ENCODE results near the gene VAT1L. TPM values are rescaled to one million over a fixed set of nuclear protein-coding genes. Genes with fewer than 3 reads are reported as not detected.

VAT1L gene
- total and polyA plus RNA-seq, 9 donors: 0.05 to 2.3 (median 0.23) TPM

DNA sequence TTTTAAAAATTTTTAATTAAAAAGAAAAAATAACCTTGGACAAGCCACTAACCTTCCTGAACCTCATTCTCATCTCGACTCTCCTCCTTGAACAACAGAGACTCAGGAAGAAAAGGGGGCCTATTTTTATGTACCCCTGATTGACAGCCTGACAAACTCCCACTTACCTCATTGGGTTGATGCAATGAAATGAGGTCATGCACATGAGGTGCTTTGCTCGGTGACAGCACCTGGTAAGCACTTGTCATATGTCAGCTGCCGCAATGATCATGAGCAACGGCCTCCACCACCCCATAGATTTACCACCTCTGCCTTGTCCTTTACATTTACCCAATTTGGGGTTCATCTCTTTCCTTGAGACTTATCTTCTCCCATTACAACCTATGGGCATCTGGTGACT lies 167.9 kb downstream of the VAT1L start:
- H3K4me3 ChIP-seq: no peak overlapping the region
- intact Hi-C loops (cut with DNase I): no loop called here

DNA sequence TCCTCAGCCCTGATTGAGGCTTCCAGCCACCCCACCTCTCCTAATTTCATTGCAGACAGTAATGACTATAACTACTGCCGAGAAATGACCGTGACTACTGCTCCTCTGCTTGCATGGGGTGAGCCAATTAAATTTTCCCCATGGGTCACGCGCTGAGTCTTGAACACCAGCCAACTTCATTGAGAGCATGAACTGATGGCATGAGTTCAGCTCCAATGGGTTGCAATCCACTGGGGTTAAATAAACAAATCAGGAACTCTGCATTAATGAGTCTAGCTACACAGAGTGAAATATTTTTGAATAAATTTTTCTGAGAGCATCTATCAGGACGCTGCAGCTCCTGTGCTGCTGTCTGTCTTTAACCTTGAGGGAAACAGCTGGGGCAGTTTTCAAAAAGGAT lies 172.4 kb downstream of the VAT1L start:
- no peak for TF ChIP-seq EP300 (IDR thresholded peaks at IDR 0.05)
- intact Hi-C loops (cut with DNase I): no loop called here

More for the DNA sequence above, 167.9 kb downstream of the VAT1L start:
- H3K9me3 ChIP-seq: no peaks in the 10 kb centered on the region
- no peak for TF ChIP-seq POLR2A (IDR thresholded peaks at IDR 0.05)
- TF ChIP-seq, protein P1, sequence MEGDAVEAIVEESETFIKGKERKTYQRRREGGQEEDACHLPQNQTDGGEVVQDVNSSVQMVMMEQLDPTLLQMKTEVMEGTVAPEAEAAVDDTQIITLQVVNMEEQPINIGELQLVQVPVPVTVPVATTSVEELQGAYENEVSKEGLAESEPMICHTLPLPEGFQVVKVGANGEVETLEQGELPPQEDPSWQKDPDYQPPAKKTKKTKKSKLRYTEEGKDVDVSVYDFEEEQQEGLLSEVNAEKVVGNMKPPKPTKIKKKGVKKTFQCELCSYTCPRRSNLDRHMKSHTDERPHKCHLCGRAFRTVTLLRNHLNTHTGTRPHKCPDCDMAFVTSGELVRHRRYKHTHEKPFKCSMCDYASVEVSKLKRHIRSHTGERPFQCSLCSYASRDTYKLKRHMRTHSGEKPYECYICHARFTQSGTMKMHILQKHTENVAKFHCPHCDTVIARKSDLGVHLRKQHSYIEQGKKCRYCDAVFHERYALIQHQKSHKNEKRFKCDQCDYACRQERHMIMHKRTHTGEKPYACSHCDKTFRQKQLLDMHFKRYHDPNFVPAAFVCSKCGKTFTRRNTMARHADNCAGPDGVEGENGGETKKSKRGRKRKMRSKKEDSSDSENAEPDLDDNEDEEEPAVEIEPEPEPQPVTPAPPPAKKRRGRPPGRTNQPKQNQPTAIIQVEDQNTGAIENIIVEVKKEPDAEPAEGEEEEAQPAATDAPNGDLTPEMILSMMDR (IDR thresholded peaks at IDR 0.05): no peak
- no peak for TF ChIP-seq EP300 (IDR thresholded peaks at IDR 0.05)
- no peak for DNase-seq
- WGBS, 3 donors: 79 to 92% (median 84%) methylated on average over 4 of the region's 4 CpGs
- H3K36me3 ChIP-seq: no peaks in the 10 kb centered on the region
- H3K4me1 ChIP-seq (ENCODE audit: insufficient read depth): no peaks in the 10 kb centered on the region
- no peak overlapping the region for H3K27ac ChIP-seq
- no peaks in the 10 kb centered on the region for H3K27me3 ChIP-seq

DNA sequence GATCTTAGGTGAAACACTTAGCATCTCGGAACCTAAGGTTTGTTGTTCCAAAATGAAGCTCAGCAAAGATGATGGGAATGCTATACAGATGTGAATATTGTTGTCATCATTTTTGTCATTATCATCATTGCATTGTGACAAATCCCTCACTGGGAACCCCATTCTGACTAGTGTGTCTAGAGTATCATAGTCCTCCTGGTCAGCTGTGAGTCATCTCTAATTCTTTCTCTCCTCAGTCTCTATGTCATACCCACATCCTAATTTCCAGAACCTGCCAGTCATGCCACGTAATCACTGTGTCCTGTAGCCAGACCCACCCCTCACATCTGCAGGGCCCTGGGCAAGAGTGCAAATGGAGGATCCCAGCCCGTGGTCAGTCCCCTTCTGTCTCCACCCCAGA lies 173.4 kb downstream of the VAT1L start:
- H3K36me3 ChIP-seq: no peaks in the 10 kb centered on the region
- TF ChIP-seq, protein P1 (IDR thresholded peaks at IDR 0.05): no peak
- TF ChIP-seq EP300 (IDR thresholded peaks at IDR 0.05) (no peak), POLR2A (IDR thresholded peaks at IDR 0.05) (no peak)
- H3K9me3 ChIP-seq: no peaks in the 10 kb centered on the region
- H3K27me3 ChIP-seq: no peaks in the 10 kb centered on the region
- 78 to 92% (median 90%) methylated on average over 3 of the region's 3 CpGs for WGBS, 3 donors
- intact Hi-C loops (cut with DNase I): no loop called here
- no peak overlapping the region for H3K27ac ChIP-seq
- no peaks in the 10 kb centered on the region for H3K4me1 ChIP-seq (ENCODE audit: insufficient read depth)
- H3K4me3 ChIP-seq: no peak overlapping the region
- no peak for DNase-seq

More for the DNA sequence above, 172.4 kb downstream of the VAT1L start:
- Histone ChIP-seq H3K36me3 (no peaks in the 10 kb centered on the region), H3K27ac (no peak overlapping the region), H3K4me3 (no peak overlapping the region), H3K27me3 (no peaks in the 10 kb centered on the region), H3K4me1 (ENCODE audit: insufficient read depth) (no peaks in the 10 kb centered on the region), H3K9me3 (no peaks in the 10 kb centered on the region)
- 11 to 56% (median 27%) methylated on average over 5 of the region's 5 CpGs for WGBS, 3 donors
- no peak for DNase-seq

DNA sequence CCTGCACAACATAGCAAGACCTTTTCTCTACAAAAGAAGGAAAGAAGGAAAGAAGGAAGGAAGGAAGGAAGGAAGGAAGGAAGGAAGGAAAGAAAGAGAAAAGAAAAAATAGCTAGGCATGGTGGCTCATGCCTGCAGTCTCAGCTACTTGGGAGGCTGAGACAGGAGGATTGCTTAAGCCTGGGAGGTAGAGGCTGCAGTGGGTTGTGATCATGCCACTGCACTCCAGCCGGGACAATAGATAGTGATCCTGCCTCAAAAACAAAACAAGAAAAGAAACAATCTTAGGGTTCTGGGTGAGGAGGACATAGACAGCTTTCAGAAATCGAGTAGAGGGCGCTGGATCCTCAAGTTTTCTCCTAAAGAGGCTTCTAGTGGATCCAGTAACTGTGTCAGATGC lies 174.3 kb downstream of the VAT1L start:
- no peaks in the 10 kb centered on the region for H3K27me3 ChIP-seq
- H3K36me3 ChIP-seq: no peaks in the 10 kb centered on the region
- 72 to 89% (median 77%) methylated on average over 3 of the region's 3 CpGs for WGBS, 3 donors
- no peak overlapping the region for H3K4me3 ChIP-seq
- DNase-seq: no peak
- TF ChIP-seq POLR2A (IDR thresholded peaks at IDR 0.05) (no peak), EP300 (IDR thresholded peaks at IDR 0.05) (no peak)
- TF ChIP-seq, protein P1 (IDR thresholded peaks at IDR 0.05): no peak
- H3K9me3 ChIP-seq: no peaks in the 10 kb centered on the region
- H3K27ac ChIP-seq: no peak overlapping the region
- intact Hi-C loops (cut with DNase I): no loop called here
- no peaks in the 10 kb centered on the region for H3K4me1 ChIP-seq (ENCODE audit: insufficient read depth)

DNA sequence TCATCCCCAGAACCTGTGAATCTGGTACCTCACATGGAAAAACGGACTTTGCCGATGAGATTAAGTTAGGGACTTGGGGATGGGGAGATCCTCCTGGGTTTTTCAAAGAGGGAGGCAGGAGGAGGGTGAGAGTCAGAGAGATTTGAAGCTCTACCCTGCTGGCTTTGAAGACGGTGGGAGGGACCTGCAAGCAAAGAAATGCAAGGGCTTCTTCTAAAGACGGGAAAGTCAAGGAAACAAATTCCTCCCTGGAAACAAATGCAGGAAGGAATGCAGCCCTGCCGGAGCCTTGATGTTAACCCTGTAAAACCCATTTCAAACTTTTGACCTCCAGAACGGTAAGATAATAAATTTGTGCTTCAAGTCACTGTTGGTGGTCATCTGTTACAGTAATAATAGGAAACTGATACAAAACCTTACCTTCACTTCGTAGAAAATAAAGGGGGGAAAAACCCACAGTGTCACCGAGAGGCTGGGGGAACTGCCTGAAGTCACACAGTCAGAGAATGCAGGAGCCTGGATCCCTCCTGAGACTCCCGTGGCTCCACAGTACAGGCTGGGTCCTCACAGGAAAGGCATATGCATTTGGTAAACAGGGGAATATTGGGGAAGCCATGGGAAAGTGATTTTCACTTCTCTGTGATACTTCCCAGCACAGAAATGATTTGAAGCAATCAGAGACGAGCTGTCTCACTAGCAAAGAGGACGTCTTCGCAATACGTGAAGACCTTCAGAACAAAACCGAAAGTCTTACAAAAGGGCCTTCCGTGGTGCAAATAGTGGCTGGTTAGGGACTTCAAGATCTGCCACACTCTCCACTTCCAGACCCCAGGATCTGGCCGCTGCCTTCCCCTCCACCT lies 175.1 kb downstream of the VAT1L start:
- H3K27me3 ChIP-seq: no peaks in the 10 kb centered on the region
- no peaks in the 10 kb centered on the region for H3K4me1 ChIP-seq (ENCODE audit: insufficient read depth)
- H3K9me3 ChIP-seq: no peaks in the 10 kb centered on the region
- intact Hi-C loops (cut with DNase I): no loop called here
- no peak overlapping the region for H3K27ac ChIP-seq
- no peaks in the 10 kb centered on the region for H3K36me3 ChIP-seq
- TF ChIP-seq EP300 (IDR thresholded peaks at IDR 0.05): no peak
- TF ChIP-seq, protein P1 (IDR thresholded peaks at IDR 0.05): no peak
- TF ChIP-seq POLR2A (IDR thresholded peaks at IDR 0.05): no peak
- no peak for DNase-seq
- WGBS, 3 donors: 32 to 37% (median 36%) methylated on average over 16 of the region's 16 CpGs
- H3K4me3 ChIP-seq: no peak overlapping the region

All from ovary (tissue), 9 donors.